ENCODE measurements around the gene PEX11G.

DNA sequence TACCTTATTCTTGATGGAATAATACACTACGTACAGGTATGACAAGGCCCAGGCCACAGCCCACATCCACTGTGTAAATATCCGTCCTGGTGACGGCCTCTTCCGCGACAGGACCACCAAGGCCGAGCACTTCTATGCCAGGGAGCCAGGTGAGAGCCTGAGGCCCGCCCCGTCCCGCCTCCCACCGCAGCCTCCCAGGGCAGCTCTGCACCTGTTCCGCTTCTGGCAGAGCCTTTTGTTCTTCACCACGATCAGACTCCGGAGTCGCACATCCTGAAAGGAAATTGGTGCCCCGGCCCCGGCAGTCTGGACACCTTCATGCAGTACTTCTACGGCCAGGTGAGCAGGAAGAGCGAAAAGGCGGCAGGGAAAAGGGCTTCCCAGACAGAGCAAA lies 16.4 kb upstream of the PEX11G start:
- TF ChIP-seq, protein P1, sequence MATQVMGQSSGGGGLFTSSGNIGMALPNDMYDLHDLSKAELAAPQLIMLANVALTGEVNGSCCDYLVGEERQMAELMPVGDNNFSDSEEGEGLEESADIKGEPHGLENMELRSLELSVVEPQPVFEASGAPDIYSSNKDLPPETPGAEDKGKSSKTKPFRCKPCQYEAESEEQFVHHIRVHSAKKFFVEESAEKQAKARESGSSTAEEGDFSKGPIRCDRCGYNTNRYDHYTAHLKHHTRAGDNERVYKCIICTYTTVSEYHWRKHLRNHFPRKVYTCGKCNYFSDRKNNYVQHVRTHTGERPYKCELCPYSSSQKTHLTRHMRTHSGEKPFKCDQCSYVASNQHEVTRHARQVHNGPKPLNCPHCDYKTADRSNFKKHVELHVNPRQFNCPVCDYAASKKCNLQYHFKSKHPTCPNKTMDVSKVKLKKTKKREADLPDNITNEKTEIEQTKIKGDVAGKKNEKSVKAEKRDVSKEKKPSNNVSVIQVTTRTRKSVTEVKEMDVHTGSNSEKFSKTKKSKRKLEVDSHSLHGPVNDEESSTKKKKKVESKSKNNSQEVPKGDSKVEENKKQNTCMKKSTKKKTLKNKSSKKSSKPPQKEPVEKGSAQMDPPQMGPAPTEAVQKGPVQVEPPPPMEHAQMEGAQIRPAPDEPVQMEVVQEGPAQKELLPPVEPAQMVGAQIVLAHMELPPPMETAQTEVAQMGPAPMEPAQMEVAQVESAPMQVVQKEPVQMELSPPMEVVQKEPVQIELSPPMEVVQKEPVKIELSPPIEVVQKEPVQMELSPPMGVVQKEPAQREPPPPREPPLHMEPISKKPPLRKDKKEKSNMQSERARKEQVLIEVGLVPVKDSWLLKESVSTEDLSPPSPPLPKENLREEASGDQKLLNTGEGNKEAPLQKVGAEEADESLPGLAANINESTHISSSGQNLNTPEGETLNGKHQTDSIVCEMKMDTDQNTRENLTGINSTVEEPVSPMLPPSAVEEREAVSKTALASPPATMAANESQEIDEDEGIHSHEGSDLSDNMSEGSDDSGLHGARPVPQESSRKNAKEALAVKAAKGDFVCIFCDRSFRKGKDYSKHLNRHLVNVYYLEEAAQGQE (IDR thresholded peaks at IDR 0.05; ENCODE audit: insufficient read depth in 1 of 2, low read depth in 2 of 2, low read length in 1 of 2): no peak
- TF ChIP-seq, protein P2, sequence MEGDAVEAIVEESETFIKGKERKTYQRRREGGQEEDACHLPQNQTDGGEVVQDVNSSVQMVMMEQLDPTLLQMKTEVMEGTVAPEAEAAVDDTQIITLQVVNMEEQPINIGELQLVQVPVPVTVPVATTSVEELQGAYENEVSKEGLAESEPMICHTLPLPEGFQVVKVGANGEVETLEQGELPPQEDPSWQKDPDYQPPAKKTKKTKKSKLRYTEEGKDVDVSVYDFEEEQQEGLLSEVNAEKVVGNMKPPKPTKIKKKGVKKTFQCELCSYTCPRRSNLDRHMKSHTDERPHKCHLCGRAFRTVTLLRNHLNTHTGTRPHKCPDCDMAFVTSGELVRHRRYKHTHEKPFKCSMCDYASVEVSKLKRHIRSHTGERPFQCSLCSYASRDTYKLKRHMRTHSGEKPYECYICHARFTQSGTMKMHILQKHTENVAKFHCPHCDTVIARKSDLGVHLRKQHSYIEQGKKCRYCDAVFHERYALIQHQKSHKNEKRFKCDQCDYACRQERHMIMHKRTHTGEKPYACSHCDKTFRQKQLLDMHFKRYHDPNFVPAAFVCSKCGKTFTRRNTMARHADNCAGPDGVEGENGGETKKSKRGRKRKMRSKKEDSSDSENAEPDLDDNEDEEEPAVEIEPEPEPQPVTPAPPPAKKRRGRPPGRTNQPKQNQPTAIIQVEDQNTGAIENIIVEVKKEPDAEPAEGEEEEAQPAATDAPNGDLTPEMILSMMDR (IDR thresholded peaks at IDR 0.05): no peak
- TF ChIP-seq POLR2AphosphoS5 (IDR thresholded peaks at IDR 0.05; ENCODE audit: low read depth, low read length) (no peak), SIN3A (IDR thresholded peaks at IDR 0.05; ENCODE audit: borderline replicate concordance, insufficient read depth, low read depth, low read length) (no peak)
